ENCODE data around the gene SNX9.
"Not testable (repeated sequence)": the region's sequence is repeated elsewhere in the genome, so short reads cannot be mapped to it uniquely, and the experiment has no call there.

SNX9 gene

DNA sequence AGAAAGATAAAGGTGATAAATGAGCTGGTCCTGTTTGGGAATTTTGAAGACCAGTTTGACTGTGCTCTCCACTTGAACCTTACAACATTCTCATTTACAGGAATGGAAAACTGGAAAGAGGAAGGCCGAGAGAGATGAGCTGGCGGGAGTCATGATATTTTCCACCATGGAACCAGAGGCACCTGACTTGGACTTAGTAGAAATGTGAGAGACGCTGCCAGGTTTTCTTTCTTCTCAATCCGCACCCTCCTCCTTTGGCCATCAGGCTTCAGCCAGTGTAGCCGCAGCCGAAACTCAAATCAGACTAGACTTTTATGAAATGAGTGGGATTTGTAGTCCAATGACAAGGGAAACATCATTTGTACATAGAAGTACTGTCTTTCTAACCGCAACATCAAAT is 104.0 kb downstream of the SNX9 start:
- DNase-seq (ENCODE audit: low spot score): no peak

DNA sequence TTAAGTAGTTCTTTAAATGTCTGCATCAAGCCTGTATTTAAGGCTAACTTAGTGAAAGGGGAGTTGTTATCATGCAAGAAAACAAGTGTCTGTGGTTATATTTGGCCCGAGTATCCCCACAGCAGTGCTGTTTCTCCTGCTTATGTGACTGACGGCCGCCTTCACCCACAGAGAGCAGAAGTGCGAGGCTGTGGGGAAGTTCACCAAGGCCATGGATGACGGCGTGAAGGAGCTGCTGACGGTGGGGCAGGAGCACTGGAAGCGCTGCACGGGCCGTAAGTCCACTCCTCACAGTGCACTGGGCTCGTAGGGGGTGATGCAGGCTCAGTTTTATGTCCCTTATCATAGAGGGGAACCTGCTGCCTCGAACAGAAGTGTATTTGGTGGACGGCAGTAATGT is 105.4 kb downstream of the SNX9 start:
- no peak for DNase-seq (ENCODE audit: low spot score)

DNA sequence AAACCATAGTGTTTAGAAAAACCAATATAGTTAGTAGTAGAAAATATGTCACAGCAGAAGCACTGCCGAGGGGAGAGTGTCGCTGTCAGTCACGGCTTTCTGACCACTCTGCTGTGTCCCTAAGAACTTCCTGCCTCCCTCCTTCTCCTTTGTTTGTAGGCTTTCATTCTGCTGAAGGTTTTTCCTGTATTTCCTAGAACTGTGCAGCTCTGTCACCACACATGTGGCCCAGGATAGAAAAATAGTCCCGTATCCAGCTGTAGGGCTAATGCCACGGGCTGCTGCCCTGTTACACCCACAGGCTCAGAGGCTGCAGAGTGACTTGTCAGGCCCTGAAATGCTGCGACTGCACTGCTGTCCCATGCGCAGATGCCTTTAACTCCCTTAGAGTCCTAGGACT is 106.0 kb downstream of the SNX9 start:
- no peak for DNase-seq (ENCODE audit: low spot score)

DNA sequence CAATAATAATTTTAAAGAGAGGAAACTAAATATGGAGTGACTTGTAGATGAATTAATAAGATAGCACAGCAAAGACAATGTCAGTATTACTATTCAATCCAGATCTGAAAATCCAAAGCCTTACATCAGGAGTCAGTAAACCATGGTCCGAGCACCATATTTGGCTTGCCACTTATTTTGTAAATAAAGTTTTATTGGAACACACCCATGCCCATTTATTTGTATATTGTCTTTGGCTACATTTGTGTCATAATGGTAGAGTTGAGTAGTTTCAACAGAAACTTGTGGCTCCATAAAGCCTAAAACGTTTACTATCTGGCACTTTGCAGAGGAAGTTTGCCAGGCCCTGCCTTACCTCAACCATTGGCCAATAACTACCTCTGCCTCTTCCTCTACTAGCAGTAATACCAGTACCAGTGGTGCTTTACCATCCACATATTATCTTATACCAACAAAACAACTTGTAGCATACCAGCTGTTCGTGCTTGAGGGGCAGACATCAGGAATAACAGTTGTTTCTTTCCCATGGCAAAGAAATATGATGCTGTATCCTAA is 106.8 kb downstream of the SNX9 start:
- DNase-seq (ENCODE audit: low spot score): no peak

DNA sequence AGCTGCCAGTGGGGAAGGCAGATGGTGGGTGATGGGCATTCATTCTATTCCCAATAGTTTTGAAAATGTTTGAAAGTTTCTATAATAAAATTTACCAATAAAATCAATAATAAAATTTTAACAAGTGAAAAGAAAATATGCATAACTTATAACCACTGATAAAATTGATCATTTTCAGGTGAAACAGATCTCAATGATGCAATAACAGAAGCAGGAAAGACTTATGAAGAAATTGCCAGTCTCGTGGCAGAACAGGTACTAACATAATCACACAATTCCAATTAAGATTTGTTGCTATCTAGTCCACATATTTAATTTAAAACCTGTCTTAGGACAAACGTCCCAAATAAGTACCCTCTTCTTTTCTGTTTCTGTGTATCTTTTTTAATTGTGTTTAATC is 112.7 kb downstream of the SNX9 start:
- DNase-seq (ENCODE audit: low spot score): no peak

DNA sequence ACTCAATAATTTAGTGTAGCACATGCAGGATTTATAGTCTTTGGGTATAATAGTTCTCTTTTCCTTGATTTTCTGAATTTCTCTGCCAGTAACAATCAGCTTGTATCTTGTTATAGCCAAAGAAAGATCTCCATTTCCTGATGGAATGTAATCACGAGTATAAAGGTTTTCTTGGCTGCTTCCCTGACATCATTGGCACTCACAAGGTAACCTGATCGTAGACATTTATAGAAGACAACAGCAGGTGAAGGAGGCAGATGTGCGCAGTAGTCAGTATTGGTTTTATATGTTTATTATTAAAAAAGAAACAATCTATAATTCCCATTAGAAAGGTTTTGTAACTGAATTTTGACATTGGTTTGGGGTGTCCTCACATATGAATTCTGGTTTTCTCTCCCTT is 114.3 kb downstream of the SNX9 start:
- no peak for DNase-seq (ENCODE audit: low spot score)

DNA sequence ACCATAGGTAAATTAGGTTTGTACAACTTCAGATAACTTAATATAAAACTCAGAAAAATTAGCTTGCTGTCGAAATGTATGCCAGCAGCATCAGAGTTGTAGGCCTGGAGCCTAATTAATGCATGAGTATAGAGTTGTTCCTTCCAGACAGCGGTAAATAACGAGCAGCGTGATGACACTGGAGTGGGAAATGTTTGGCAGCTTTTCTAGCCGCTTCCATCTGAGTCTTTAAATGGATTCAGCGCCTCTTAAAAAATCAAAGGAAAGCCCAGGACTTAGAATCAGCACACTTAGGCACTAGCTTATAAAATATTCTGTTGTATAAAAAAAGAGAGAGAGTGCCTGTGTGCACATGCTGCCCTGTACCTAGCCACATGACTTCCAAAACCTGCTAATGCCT is 114.9 kb downstream of the SNX9 start:
- no peak for DNase-seq (ENCODE audit: low spot score)

DNA sequence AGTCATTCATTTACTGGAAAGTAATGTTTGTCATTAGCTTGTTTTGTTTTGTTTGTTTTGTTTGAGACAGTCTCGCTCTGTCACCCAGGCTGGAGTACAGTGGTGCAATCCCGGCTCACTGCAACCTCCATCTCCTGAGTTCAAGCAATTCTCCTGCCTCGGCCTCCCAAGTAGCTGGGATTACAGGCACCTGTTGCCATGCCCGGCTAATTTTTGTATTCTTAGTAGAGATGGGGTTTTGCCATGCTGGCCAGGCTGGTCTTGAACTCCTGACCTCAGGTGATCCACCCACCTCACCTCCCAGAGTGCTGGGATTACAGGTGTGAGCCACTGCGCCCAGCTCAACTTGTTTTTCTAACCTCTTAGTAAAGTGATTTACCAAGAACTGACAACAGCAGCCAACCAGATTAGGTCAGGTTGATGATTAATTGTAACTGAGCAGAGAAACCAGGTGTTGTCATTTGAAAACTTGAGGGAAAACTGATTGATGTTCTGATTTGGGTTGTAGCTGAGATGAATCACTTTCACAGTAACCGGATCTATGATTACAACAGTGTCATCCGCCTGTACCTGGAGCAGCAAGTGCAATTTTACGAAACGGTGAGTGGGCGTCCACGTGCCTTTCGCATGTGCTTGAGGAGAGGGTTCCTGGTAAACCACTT is 117.5 kb downstream of the SNX9 start:
- DNase-seq (ENCODE audit: low spot score): peak; percentile 63

DNA sequence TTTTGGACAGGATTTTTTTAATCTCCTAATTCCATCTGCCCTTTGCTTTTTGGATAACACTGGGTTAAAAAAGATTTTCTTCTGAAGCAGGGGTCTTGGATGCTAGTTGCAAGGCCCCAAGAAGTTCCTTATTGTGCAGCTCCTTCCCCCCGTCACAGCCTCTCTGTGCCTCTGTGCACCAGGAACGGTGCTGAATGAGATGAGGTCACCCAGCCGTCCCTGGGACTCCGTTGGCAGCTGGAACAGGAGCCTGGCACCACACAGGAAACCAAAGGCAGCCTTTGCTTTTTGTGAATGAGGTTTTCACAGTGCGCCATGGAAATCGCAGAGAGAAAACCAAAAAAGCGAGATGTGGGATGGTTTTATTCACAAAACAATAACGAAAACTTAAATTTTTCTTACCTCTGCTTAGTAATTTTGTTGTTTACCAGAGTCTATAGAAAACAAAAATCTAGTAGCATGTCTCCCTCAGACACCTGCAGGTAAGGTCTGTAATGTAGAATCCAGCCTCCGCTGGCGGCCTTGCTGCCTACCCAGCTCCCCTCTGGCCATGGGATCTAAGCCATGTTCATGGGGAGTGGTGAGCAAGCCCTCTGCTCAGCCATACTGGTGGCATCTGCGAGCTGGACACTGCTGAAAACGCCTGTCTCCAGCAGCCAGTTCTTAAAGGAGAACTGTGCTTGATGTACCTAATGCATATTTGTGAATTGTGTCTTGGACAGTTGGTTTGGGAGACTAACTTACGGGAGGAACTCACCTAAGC is 118.2 kb downstream of the SNX9 start:
- no peak for DNase-seq (ENCODE audit: low spot score)

DNA sequence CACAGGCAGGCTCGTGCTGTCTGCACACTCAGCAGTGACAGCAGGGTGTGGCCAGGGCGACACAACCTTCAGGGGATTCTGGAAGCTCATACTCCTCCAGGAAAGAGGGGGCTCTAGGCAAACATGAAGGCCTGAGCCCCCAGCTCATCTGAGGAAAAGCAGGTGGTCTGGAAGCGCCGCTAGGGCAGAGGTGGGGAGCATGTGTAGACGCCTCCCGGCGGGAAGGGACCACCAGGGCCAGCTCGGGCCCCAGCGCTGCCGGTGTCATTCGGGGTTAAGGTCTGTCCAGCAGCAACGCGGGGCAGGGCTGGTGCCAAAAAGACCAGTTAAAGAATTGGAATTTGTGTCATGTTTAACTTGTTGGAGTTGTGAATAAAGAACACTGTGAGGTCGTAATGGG is 119.3 kb downstream of the SNX9 start:
- DNase-seq (ENCODE audit: low spot score): no peak

DNA sequence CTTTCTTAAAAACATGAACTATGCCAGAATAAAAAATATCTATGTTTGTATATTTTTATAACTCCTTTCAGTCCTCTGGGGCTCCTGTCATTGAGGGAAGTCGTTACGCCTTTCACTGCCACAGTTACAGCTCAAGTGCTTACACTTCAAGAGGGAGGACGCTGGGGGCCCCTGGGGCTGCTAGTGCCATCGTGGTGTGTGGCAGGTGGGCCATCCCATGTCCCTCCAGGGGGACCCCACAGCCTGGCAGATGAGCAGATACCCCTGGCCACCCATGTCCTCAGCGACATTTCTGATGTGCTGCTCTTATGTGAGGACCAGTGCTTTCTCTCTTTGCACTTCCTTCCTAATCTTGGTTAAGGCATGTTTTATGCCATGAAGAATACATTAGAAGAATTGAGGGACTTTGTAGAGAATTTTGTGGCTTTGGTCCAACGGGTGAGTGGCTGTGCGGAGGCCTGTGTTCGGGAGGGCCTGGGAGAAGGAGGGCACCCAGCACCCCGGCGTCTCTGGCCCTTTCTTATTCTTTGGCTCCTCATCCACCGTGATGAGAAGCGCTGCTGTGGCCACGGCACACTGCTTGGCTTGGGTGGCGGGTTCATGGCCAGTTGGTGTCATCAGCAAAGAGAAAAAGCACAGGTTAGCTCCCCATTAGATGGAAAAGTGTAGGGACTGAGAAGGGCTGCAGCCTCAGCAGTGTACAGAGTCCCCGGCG is 120.4 kb downstream of the SNX9 start:
- DNase-seq (ENCODE audit: low spot score): no peak

DNA sequence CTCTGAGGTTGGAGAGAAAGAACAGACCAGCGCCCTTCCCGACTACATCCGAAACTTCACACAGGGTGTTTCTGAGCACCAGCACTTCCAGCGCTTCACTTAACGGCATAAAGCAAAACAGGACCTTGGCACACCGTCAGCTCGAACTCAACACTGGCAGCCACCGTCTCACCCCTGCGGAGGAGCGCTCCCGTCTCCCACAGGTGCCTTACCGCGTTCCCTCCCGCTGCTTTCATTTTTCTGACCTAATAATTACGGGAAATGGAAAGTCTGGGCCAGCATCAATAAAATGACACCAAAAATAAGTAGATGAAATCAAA is 120.9 kb downstream of the SNX9 start:
- no peak for DNase-seq (ENCODE audit: low spot score)

DNA sequence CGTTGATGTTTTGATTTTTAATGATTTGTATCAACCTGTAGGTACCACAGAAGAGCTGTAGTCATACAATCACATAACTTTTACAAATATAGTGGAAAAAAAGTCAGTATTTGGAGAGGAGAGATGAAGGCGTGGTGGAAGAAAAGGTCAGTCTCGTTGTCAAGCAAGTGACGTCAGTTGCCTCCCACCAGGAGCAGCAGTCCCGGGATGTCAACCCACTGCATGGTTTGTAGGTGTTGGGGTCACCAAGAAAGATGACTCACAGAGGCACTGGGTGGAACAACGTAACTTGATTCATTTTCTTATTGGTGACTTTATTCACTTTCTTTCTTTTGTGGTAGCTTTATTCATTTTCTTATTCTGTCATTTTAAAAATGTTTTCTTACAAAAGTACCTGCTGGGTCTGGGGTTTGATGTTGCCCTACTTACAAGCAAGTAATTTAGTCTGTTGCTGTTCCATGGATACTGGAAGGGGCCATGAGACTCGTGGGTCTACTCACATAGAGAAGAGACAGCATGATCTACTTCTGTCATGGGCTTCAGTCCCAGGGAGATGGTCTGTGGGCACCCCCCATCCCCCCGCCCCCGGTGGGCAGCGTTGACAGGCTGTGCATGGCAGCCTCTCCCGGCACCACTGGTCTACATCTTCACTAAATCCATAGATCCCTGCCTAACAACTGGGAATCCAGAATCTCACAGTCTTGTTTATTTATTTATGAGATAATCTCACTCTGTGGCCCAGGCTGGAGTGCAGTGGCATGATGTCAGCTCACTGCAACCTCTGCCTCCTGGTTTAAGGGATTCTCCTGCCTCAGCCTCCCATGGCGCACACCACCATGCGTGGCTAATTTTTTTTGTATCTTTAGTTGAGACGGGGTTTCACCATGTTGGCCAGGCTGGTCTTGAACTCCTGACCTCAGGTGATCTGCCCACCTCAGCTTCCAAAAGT is 122.2 kb downstream of the SNX9 start:
- DNase-seq (ENCODE audit: low spot score): no peak

DNA sequence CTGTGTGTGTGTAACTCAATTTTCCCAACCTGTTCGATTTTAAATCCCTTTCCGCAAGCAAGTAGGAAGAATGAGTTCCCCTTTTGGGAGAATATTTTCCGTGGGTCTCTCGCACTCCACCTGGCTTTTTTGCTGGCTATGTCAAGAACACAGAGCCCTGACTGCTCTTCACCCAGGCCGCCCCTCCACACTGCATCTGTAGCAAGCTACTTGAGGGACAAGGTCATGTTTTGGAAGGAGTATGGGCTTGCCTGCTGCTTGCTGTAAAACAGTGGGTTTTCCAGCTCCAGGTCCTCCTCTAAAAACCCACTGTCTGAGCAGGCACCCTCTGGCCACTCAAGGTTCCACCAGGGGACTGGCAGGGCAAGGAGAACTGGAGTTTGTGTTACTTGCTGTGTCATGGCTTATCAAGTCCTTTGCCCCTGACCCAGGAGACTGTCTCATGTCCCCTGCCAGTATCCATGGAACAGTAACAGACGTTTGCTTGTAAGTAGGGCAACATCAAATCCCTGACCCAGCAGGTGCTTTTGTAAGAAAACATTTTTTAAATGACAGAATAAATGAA is 123.1 kb downstream of the SNX9 start:
- no peak for DNase-seq (ENCODE audit: low spot score)

DNA sequence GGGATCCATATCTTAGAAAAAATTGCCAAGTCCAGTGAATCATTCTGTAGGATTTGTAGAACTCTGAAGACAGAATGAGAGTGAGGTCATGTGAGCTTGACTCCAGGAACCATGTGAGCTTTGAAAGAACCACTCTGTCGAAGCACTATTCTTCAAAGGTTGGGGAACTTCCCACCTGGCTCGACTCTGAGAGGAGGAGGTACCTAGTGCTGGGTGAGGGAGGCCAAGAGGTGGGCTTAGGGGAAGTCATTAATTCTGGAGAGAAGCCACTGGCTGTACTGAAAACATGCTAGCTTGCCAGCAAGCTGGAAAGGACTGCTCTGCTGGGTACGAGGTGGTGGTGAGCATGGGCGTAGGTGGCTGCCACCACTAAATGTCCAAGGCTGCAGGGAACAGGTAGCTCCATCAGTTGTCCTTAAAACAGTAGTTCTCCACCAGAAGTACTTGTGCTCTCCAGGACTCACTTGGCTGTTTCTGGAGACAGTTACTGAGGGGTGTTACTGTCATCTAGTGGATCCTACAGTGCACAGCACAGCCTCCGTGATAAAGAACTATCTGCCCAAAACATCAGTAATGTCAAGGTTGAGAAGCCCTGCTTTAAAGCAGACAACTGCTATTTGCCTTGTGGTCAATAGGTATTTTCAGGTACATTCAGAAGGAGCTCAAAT is 124.0 kb downstream of the SNX9 start:
- no peak for DNase-seq (ENCODE audit: low spot score)

DNA sequence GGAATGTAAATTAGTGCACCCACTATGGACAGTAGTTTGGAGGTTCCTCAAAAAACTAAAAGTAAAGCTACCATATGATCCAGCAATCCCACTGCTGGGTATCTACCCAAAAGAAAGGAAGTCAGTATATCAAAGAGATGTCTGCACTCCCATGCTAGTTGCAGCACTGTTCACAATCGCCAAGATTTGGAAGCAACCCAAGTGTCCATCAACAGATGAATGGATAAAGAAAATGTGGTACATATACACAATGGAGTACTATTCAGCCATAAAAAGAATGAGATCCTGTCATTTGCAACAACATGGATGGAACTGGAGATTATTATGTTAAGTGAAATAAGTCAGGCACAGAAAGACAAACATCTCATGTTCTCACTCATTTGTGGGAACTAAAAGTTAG is 127.9 kb downstream of the SNX9 start:
- not testable (repeated sequence) for DNase-seq (ENCODE audit: low spot score)

DNA sequence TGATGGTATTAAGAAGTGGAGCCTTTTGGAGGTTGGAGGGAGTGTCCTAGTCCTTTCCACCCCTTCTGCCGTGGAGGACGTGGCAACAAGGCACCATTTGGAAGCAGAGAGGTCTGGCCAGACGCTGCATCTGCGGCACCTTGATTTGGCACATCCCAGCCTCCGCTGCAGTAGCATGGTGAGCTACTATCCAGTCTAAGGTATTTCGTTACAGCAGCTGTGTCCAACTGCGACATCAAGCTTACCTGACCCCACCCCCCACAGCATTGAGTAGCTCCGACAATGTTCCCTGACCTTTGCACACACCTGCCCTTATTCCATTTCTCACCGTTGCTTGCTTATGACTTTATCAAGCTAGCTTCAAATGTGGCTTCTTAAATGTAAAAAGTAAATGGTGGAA is 128.8 kb downstream of the SNX9 start:
- DNase-seq (ENCODE audit: low spot score): no peak

DNA sequence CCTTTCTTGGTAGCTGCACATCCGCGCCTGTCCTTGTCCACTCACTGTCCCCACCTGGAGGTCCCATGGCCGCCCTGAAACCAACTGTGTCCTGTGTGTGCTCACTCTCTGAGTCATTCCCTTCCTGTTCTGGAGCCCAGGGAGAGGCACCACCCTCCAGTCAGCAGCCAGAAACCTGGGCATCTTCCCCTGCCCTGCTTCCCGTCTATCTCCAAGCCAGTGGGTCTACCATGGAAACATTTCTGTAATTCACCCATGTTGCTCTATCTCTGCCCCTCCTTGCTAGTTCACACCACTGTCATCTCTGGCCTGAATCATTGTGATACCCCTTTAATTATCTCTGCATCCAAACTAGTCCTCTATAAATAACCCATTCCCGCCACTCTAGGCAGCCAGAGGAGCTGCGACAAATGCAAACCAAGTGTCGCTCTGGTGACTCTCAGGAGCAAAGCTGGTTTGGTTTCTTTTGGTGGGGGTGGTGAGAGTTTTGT is 129.9 kb downstream of the SNX9 start:
- DNase-seq (ENCODE audit: low spot score): no peak

DNA sequence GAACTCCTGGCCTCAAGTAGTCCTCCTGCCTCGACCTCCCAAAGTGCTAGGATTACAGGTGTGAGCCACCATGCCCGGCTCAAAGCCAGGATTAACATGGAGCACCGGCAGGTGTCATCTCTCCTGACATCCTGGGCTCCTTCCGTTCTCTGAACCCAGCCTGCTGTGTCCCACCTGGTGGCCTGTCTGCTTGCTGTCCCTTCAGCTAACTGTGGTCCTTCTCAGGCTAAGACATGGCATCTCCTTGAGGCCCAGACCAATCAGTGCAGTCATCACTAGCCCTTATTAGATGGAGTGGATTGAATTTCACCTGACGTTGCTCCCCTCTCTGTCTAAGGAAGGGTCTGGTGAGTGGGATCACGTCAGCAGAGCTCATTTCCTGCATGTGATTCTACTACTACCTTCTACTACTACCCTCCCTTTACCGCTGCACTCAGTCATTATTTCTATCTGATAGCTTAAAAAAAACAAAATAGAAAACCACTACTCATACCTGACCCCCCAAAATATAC is 130.6 kb downstream of the SNX9 start:
- DNase-seq (ENCODE audit: low spot score): no peak
